HL-60 (cell line): ENCODE measurements around the gene RNU6-9.

ENCODE experiments used
- DNase-seq, 2 experiments: peaks; one replicate each; pipeline ENCODE4 v3.0.0-alpha.2; 2010 to 2020; ENCODE audit warnings: low read depth in 1 of 2, low spot score in 1 of 2
- H3K27ac ChIP-seq: fragments of 250-450 bp; sonication (Bioruptor Pico); replicated peaks from 2 replicates; pipeline ENCODE4 v1.5.1; 2020; ENCODE audit warnings: mild to moderate bottlenecking, moderate library complexity
- H3K27me3 ChIP-seq: fragments of 250-450 bp; sonication (Bioruptor Pico); 2 replicates; pipeline ENCODE4 v1.5.1; 2021; ENCODE audit warnings: mild to moderate bottlenecking, moderate library complexity; ENCODE audit not compliant: insufficient read depth, poor library complexity, severe bottlenecking
- H3K4me3 ChIP-seq: replicated peaks from 2 replicates; pipeline ENCODE4 v1.5.1; 2011; ENCODE audit warnings: mild to moderate bottlenecking, control low read depth, low read length; ENCODE audit not compliant: insufficient read depth
- CTCF ChIP-seq: IDR thresholded peaks from one replicate; pipeline ENCODE4 v1.5.1; 2011; ENCODE audit warnings: low read length, control low read depth, inconsistent platforms; ENCODE audit not compliant: insufficient read depth
- GABPA ChIP-seq: IDR thresholded peaks from 2 replicates; pipeline ENCODE4 v1.6.1; 2012; ENCODE audit warnings: low read depth
- POLR2AphosphoS5 ChIP-seq: IDR thresholded peaks from 2 replicates; pipeline ENCODE4 v1.6.1; 2012; ENCODE audit warnings: low read depth
- SPI1 ChIP-seq: IDR thresholded peaks from 2 replicates; pipeline ENCODE4 v1.6.1; 2012; ENCODE audit warnings: low read depth, mild to moderate bottlenecking, borderline replicate concordance
- TF ChIP-seq, protein P1 (sequence below): IDR thresholded peaks from 2 replicates; pipeline ENCODE4 v1.6.1; 2012; ENCODE audit warnings: low read depth; ENCODE audit not compliant: insufficient replicate concordance

RNU6-9 gene

DNA sequence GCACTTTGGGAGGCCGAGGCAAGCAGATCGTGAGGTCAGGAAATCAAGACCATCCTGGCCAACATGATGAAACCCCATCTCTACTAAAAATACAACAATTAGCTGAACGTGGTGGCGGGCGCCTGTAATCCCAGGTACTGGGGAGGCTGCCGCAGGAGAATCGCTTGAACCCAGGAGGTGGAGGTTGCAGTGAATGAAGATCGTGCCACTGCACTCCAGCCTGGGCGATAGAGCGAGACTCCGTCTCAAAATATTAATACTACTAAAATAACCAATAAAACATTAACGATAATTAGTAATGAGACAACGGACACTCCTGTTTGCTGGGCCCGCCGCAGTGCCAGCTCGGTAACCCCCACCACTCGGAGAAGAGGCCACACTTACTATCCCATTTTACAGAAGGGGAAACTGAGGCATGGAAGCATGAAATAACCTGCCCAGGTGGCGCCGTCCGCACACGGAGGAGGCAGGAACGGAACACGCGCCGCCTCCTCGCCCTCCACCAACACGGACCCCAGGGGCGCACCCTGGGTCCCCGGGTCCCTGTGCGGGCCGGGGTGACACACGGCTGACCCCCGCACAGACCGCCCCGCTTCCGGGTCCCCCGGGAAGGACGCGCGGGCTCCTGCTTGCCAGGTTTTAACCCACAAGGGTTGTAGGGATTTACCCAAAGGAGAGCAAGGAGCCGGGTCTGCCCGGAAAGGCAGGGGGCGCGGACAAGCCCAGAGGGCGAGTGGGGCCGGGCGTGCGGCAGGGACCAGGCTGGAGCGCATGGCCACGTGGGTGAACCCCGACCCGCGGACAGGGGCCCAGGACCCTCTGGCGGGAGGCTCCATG is 18.1 kb downstream of the RNU6-9 start:
- DNase-seq, result no peak
- TF ChIP-seq SPI1 (no peak), GABPA (no peak), POLR2AphosphoS5 (no peak), CTCF (no peak)
- TF ChIP-seq, protein P1, sequence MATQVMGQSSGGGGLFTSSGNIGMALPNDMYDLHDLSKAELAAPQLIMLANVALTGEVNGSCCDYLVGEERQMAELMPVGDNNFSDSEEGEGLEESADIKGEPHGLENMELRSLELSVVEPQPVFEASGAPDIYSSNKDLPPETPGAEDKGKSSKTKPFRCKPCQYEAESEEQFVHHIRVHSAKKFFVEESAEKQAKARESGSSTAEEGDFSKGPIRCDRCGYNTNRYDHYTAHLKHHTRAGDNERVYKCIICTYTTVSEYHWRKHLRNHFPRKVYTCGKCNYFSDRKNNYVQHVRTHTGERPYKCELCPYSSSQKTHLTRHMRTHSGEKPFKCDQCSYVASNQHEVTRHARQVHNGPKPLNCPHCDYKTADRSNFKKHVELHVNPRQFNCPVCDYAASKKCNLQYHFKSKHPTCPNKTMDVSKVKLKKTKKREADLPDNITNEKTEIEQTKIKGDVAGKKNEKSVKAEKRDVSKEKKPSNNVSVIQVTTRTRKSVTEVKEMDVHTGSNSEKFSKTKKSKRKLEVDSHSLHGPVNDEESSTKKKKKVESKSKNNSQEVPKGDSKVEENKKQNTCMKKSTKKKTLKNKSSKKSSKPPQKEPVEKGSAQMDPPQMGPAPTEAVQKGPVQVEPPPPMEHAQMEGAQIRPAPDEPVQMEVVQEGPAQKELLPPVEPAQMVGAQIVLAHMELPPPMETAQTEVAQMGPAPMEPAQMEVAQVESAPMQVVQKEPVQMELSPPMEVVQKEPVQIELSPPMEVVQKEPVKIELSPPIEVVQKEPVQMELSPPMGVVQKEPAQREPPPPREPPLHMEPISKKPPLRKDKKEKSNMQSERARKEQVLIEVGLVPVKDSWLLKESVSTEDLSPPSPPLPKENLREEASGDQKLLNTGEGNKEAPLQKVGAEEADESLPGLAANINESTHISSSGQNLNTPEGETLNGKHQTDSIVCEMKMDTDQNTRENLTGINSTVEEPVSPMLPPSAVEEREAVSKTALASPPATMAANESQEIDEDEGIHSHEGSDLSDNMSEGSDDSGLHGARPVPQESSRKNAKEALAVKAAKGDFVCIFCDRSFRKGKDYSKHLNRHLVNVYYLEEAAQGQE, result no peak
- H3K27me3 ChIP-seq, result peaks cover 2% of the 10 kb centered on the region
- no peak overlapping the region for H3K4me3 ChIP-seq
- H3K27ac ChIP-seq, result no peak overlapping the region

DNA sequence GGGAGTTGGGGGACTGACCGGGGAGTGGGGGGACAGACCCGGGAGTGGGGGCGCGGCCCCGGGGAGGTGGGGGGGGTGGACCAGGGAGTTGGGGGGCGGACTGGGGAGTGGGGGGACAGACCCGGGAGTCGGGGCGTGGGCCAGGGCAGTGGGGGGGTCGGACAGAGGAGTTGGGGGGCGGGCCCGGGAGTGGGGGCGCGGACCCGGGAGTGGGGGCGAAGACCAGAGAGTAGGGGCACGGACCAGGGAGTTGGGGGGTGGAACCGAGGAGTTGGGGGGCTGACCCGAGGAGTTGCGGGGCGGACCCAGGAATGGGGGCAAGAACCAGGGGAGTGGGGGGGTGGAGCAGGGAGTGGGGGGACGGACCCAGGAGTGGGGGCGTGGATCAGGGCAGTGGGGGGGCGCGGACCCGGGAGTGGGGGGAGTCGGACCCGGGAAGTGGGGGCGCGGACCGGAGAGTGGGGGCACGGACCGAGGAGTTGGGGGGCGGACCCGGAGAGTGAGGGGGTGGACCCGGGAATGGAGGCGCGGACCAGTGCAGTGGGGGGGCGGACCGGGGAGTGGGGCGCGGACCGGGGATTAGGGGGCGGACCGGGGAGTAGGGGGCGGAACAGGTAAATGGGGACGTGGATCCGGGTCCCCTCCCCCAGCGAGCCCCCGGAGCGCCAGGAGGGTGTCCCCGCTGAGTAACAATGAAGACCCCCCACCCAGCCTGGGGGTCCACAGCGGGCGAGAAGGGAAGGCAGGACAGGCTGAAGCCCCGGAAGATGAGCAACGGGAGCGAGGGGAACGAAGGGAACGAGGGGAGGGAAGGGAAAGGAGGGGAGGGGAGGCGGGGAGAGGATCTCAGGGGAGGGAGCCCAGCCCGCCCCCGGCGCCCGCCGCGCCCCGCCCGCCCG is 19.1 kb downstream of the RNU6-9 start:
- peak overlapping the region; percentile 56 for H3K27ac ChIP-seq
- no peak for DNase-seq

More for the DNA sequence above, 19.1 kb downstream of the RNU6-9 start:
- TF ChIP-seq POLR2AphosphoS5, result no peak
- TF ChIP-seq SPI1, result no peak
- TF ChIP-seq GABPA, result no peak
- TF ChIP-seq, protein P1, result no peak
- TF ChIP-seq CTCF, result no peak
- H3K27me3 ChIP-seq, result peaks cover 10% of the 10 kb centered on the region
- H3K4me3 ChIP-seq, result peak overlapping the region; percentile 89
